Effector memory CD4-positive, alpha-beta T cell (primary cell): ENCODE measurements around the gene MAP3K3.

Experiments used
- DNase-seq, 3 donors: peaks; one replicate each; pipeline ENCODE4 v3.0.0-alpha.2; 2020
- H3K27ac ChIP-seq: 2 replicates; pipeline ENCODE4 v1.7.0; 2013; ENCODE audit warnings: mild to moderate bottlenecking, low read length, moderate library complexity; ENCODE audit not compliant: insufficient read depth, poor library complexity, severe bottlenecking
- H3K27me3 ChIP-seq: replicated peaks from 2 replicates; pipeline ENCODE4 v1.7.0; 2013; ENCODE audit warnings: mild to moderate bottlenecking, low read length; ENCODE audit not compliant: insufficient read depth, control insufficient read depth, poor library complexity, severe bottlenecking
- H3K36me3 ChIP-seq: 2 replicates; pipeline ENCODE4 v1.7.0; 2013; ENCODE audit warnings: mild to moderate bottlenecking, low read length, moderate library complexity; ENCODE audit not compliant: control insufficient read depth, insufficient read depth
- H3K4me1 ChIP-seq: 2 replicates; pipeline ENCODE4 v1.7.0; 2013; ENCODE audit warnings: low read length, mild to moderate bottlenecking; ENCODE audit not compliant: control insufficient read depth, insufficient read depth, poor library complexity, severe bottlenecking
- H3K4me3 ChIP-seq: 2 replicates; pipeline ENCODE4 v1.7.0; 2013; ENCODE audit warnings: low read length, low read depth, mild to moderate bottlenecking; ENCODE audit not compliant: insufficient read depth, poor library complexity, severe bottlenecking
- H3K9me3 ChIP-seq: 2 replicates; pipeline ENCODE4 v1.7.0; 2013; ENCODE audit warnings: mild to moderate bottlenecking, low read length, moderate library complexity; ENCODE audit not compliant: control insufficient read depth

Gene MAP3K3

GRCh38 chr17:63676584-63676983 is 54.4 kb downstream of the MAP3K3 start:
- Histone ChIP-seq H3K27me3 (no peaks in the 10 kb centered on the region), H3K27ac (no peak overlapping the region), H3K9me3 (no peaks in the 10 kb centered on the region), H3K4me3 (no peak overlapping the region), H3K36me3 (peaks cover 35% of the 10 kb centered on the region), H3K4me1 (no peaks in the 10 kb centered on the region)
- no peak for DNase-seq

DNA sequence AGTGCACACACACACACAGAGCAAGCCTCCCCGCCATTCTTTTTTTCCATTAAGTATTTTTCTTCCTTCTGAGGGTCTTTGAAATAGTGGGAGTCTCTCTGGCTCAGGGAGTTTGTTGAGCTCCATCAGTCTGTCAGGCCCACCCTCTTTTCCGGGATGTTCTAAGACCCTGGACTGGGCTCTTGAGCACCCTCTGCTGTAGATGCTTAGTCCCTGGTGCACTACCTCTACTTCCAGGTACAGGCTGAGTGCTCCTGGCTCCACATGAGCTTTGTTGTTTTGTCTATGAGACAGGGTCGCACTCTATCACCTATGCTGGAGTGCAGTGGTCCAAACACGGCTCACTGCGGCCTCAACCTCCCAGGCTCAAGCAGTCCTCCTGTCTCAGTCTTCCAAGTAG is 57.0 kb downstream of the MAP3K3 start:
- no peaks in the 10 kb centered on the region for H3K4me1 ChIP-seq
- no peaks in the 10 kb centered on the region for H3K9me3 ChIP-seq
- DNase-seq: no peak
- H3K27me3 ChIP-seq: no peaks in the 10 kb centered on the region
- H3K4me3 ChIP-seq: no peak overlapping the region
- peaks cover 44% of the 10 kb centered on the region for H3K36me3 ChIP-seq
- no peak overlapping the region for H3K27ac ChIP-seq

DNA sequence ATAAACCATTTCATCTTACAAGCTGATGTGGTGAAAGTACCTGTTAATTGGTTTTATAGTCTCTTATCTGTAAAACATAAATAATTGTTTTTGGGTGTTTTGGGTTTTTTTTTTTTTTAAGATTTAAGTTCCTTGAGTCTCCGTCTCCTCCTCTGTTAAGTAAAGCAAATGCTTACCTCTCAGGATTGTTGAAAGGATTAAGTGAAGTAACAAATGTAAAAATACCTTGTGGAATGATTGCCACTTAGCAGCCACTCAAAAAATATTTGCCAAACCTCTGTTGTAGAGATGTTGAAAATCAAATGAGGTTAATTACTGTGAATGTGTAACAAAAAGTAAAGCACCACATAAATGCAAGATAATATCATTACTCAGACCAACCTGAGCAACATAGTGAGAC is 58.5 kb downstream of the MAP3K3 start:
- peaks cover 55% of the 10 kb centered on the region for H3K36me3 ChIP-seq
- H3K4me1 ChIP-seq: no peaks in the 10 kb centered on the region

DNA sequence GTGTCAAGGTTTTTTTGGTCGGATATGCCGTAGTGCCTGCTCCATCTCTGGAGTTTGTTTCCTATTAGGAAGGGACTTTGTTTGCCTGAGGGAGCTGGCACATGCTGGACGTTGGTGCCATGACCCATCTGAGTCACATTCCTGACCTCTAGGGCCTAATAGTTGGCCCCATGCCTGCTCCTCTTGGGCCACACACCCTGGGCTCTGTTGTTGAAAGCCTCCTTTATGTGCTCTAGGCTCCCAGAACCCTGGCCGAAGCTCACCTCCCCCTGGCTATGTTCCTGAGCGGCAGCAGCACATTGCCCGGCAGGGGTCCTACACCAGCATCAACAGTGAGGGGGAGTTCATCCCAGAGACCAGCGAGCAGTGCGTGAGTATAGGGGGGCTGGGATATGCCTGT is 59.3 kb downstream of the MAP3K3 start:
- Histone ChIP-seq H3K4me3 (no peak overlapping the region), H3K4me1 (no peaks in the 10 kb centered on the region), H3K27me3 (no peaks in the 10 kb centered on the region), H3K27ac (no peak overlapping the region), H3K9me3 (no peaks in the 10 kb centered on the region), H3K36me3 (peaks cover 53% of the 10 kb centered on the region)
- no peak for DNase-seq

More for the DNA sequence above, 58.5 kb downstream of the MAP3K3 start:
- H3K9me3 ChIP-seq: no peaks in the 10 kb centered on the region
- no peak for DNase-seq
- no peaks in the 10 kb centered on the region for H3K27me3 ChIP-seq
- H3K27ac ChIP-seq: no peak overlapping the region
- no peak overlapping the region for H3K4me3 ChIP-seq

DNA sequence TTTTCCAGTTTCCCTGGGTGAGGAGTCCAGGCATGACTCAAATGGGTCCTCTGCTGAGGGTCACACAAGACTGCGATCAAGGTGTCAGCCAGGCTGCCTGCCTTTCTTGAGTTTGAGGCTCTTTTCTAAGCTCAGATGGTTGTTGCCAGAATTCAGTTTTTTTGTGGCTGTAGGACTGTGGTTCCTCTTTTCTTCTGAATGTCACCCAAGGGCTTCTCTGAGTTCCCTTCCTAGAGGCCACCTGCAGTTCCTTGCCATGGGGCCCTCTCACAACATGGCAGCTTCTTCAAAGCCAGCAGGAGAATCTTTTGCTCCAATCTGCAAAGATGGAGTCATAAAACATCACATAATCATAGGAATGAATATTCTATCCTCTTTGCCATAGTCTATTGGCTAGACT is 60.2 kb downstream of the MAP3K3 start:
- DNase-seq: no peak
- Histone ChIP-seq H3K9me3 (no peaks in the 10 kb centered on the region), H3K27me3 (no peaks in the 10 kb centered on the region), H3K4me1 (no peaks in the 10 kb centered on the region), H3K4me3 (no peak overlapping the region), H3K36me3 (peaks cover 45% of the 10 kb centered on the region), H3K27ac (no peak overlapping the region)

- Histone ChIP-seq H3K27ac (no peak overlapping the region), H3K36me3 (peaks cover 43% of the 10 kb centered on the region), H3K4me1 (no peaks in the 10 kb centered on the region), H3K4me3 (no peak overlapping the region), H3K27me3 (no peaks in the 10 kb centered on the region), H3K9me3 (no peaks in the 10 kb centered on the region)
- no peak for DNase-seq
Observed at GRCh38 chr17:63682981-63683380, 60.8 kb downstream of the MAP3K3 start.

DNA sequence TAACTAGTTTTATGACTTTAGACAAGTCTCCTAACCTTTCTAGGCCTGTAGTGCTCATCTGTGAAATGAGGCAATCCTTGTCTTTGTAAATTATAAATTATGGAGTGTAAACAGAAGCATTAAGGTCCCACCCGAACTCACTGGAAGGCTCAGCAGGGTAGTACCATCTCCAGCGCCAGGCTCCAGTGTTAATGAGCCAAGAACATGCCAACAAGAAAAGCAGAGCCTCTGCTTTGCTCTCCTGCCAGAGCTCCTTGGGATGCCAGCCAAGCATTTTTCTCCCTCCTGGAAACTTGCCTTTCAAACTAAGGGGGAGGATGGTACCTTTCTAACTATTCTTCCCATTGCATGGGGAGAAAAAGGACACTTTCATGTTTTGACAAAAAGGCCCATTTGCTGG is 62.8 kb downstream of the MAP3K3 start:
- H3K9me3 ChIP-seq: no peaks in the 10 kb centered on the region
- H3K4me1 ChIP-seq: no peaks in the 10 kb centered on the region
- DNase-seq: no peak
- no peak overlapping the region for H3K4me3 ChIP-seq
- peaks cover 61% of the 10 kb centered on the region for H3K36me3 ChIP-seq
- no peaks in the 10 kb centered on the region for H3K27me3 ChIP-seq
- no peak overlapping the region for H3K27ac ChIP-seq

GRCh38 chr17:63685578-63685977 is 63.4 kb downstream of the MAP3K3 start:
- Histone ChIP-seq H3K36me3 (peaks cover 67% of the 10 kb centered on the region), H3K27me3 (no peaks in the 10 kb centered on the region), H3K9me3 (no peaks in the 10 kb centered on the region), H3K4me3 (no peak overlapping the region), H3K27ac (no peak overlapping the region), H3K4me1 (no peaks in the 10 kb centered on the region)
- DNase-seq: no peak

- Histone ChIP-seq H3K36me3 (peaks cover 70% of the 10 kb centered on the region), H3K4me1 (no peaks in the 10 kb centered on the region), H3K9me3 (no peaks in the 10 kb centered on the region), H3K27ac (no peak overlapping the region), H3K4me3 (no peak overlapping the region), H3K27me3 (no peaks in the 10 kb centered on the region)
- DNase-seq: no peak
Observed at GRCh38 chr17:63686138-63686685, 64.0 kb downstream of the MAP3K3 start.

DNA sequence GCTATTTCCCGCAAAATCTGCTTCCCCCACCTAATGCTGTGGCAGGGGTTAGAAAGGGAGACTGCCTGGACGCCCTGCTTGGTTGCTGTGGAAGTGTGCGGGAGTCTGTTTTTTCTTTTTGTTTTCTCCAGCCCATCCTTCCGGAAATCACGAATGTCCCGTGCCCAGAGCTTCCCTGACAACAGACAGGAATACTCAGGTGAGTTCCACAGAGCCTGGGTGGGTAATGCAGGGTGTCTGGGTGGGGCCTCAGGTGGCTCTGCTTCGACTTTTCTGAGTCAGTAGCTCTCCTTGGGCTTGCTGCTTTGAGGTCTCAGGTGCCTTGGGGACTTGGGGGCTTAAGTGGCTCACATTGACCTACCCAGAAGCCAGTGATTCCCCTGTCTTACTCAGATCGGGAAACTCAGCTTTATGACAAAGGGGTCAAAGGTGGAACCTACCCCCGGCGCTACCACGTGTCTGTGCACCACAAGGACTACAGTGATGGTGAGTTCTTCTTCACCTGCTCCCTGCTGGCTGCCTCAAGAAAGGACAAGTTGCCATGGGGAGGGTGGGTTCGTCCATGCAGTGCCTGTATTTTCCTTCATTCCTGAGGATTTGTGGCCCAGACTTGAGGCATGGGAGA is 66.3 kb downstream of the MAP3K3 start:
- no peak for DNase-seq
- no peak overlapping the region for H3K27ac ChIP-seq
- no peaks in the 10 kb centered on the region for H3K27me3 ChIP-seq
- no peak overlapping the region for H3K4me3 ChIP-seq
- H3K4me1 ChIP-seq: no peaks in the 10 kb centered on the region
- no peaks in the 10 kb centered on the region for H3K9me3 ChIP-seq
- peaks cover 66% of the 10 kb centered on the region for H3K36me3 ChIP-seq
